ENCODE measurements around the gene GPR87. TPM values are rescaled to one million over a fixed set of nuclear protein-coding genes. Genes with fewer than 3 reads are reported as not detected.
A peak's percentile ranks its signal among the peaks of the same experiment; 100 is the strongest.

GPR87 gene
- polyA plus RNA-seq, 3 donors = 0.15 TPM; not detected in 2

DNA sequence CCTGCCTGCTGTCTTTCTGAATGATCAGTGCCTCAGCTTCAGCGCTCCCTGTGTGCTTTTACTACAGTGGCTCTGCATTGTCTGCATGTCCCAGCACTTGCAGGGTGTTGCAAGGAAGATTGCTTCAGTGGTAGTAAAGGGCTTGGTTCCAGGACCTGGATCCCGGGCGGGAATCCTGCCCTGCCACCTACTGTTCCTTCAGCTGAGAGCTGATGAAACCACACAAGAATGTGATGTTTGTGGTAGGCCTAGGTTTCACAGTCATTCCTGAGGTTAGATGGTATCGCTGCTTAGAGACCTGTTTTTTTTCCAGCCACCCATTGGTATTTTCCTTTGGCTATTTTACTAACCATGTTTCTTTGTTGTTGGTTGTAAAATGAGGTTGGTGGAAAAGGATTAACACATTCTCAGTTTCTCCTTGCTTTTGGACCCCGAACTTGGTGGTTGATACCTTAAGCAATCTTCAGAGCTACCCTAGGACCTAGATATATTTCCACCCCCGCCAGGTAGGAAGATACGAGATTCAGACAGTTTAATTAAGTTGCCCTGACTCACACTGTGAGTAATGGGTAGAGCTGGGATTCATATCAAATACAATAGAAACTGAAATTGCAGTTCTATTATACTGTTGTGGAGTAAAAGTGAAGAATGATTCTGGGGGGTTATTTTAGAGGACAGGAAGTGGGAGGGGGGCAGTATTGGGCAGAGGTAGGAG lies 11.4 kb downstream of the GPR87 start:
- Histone ChIP-seq H3K27ac (ENCODE audit: low read depth in 1 of 2, low read length in 2 of 2) (no peak overlapping the region), H3K4me2 (replicated peaks; ENCODE audit: extremely low read depth, low read length, poor library complexity, severe bottlenecking) (no peak overlapping the region), H3K79me2 (ENCODE audit: insufficient read depth, low read length) (no peaks in the 10 kb centered on the region), H3K27me3 (ENCODE audit: control insufficient read depth in 2 of 2, insufficient read depth in 2 of 2, low read length in 2 of 2) (no peaks in the 10 kb centered on the region), H4K20me1 (ENCODE audit: insufficient read depth, low read length) (no peaks in the 10 kb centered on the region), H3K9me3 (replicated peaks in 1 of 2; ENCODE audit: control insufficient read depth in 1 of 2, insufficient read depth in 1 of 2, low read length in 2 of 2) (no peaks in the 10 kb centered on the region), H3K4me3 (replicated peaks in 1 of 3; ENCODE audit: low read depth in 2 of 3, low read length in 3 of 3) (no peak overlapping the region), H3K9ac (ENCODE audit: insufficient read depth, low read length, poor library complexity, severe bottlenecking) (no peak overlapping the region), H3K36me3 (replicated peaks in 1 of 2; ENCODE audit: control insufficient read depth in 1 of 2, insufficient read depth in 2 of 2, low read length in 2 of 2) (no peaks in the 10 kb centered on the region), H3K4me1 (ENCODE audit: control insufficient read depth in 1 of 2, insufficient read depth in 2 of 2, low read length in 2 of 2) (no peaks in the 10 kb centered on the region), H2AFZ (ENCODE audit: insufficient read depth, low read depth, low read length, poor library complexity, severe bottlenecking) (no peak overlapping the region)
- TF ChIP-seq, protein P1, sequence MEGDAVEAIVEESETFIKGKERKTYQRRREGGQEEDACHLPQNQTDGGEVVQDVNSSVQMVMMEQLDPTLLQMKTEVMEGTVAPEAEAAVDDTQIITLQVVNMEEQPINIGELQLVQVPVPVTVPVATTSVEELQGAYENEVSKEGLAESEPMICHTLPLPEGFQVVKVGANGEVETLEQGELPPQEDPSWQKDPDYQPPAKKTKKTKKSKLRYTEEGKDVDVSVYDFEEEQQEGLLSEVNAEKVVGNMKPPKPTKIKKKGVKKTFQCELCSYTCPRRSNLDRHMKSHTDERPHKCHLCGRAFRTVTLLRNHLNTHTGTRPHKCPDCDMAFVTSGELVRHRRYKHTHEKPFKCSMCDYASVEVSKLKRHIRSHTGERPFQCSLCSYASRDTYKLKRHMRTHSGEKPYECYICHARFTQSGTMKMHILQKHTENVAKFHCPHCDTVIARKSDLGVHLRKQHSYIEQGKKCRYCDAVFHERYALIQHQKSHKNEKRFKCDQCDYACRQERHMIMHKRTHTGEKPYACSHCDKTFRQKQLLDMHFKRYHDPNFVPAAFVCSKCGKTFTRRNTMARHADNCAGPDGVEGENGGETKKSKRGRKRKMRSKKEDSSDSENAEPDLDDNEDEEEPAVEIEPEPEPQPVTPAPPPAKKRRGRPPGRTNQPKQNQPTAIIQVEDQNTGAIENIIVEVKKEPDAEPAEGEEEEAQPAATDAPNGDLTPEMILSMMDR (IDR thresholded peaks at IDR 0.05) = no peak
- intact Hi-C loops (cut with micrococcal nuclease) = no loop called here
- Mint-ChIP-seq H3K27ac (no peak overlapping the region), H3K4me3 (no peak overlapping the region), H3K9me3 (no peaks in the 10 kb centered on the region), H3K36me3 (no peaks in the 10 kb centered on the region), H3K27me3 (ENCODE audit: low read depth in 3 of 3) (no peaks in the 10 kb centered on the region), H3K4me1 (peaks cover 14% of the 10 kb centered on the region)
- DNase-seq = no peak
- no CpG with 5 or more reads among the region's 7 CpGs for WGBS (ENCODE audit: insufficient coverage)

DNA sequence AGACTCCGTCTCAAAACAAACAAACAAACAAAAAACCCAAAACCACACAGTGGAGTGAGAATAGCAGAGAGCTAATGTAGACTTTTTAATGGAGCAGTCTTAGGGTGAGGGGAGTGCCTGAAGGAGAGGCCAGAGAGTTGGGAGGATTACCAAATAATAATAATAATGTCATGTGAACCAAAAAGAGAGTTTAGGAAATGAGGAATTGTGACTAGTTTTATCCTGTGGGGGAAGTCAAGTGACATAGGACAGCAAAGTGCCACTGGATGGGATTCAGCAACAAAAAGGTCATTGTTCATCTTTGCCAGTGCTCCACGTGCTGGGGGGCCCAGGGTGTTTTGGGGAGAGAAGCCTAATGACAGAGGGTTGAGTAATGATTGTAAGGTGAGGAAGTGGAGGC lies 12.9 kb downstream of the GPR87 start:
- WGBS (ENCODE audit: insufficient coverage) = 67% methylated on average over 1 of the region's 2 CpGs
- H3K79me2 ChIP-seq (ENCODE audit: insufficient read depth, low read length) = no peaks in the 10 kb centered on the region
- intact Hi-C loops (cut with micrococcal nuclease) = no loop called here

More for the DNA sequence above, 12.9 kb downstream of the GPR87 start:
- Histone ChIP-seq H3K9me3 (replicated peaks in 1 of 2; ENCODE audit: control insufficient read depth in 1 of 2, insufficient read depth in 1 of 2, low read length in 2 of 2) (no peaks in the 10 kb centered on the region), H3K9ac (ENCODE audit: insufficient read depth, low read length, poor library complexity, severe bottlenecking) (no peak overlapping the region), H3K27ac (ENCODE audit: low read depth in 1 of 2, low read length in 2 of 2) (no peak overlapping the region), H3K4me2 (replicated peaks; ENCODE audit: extremely low read depth, low read length, poor library complexity, severe bottlenecking) (no peak overlapping the region), H3K4me1 (ENCODE audit: control insufficient read depth in 1 of 2, insufficient read depth in 2 of 2, low read length in 2 of 2) (no peaks in the 10 kb centered on the region), H3K4me3 (replicated peaks in 1 of 3; ENCODE audit: low read depth in 2 of 3, low read length in 3 of 3) (no peak overlapping the region), H3K36me3 (replicated peaks in 1 of 2; ENCODE audit: control insufficient read depth in 1 of 2, insufficient read depth in 2 of 2, low read length in 2 of 2) (no peaks in the 10 kb centered on the region), H4K20me1 (ENCODE audit: insufficient read depth, low read length) (no peaks in the 10 kb centered on the region), H2AFZ (ENCODE audit: insufficient read depth, low read depth, low read length, poor library complexity, severe bottlenecking) (no peak overlapping the region), H3K27me3 (ENCODE audit: control insufficient read depth in 2 of 2, insufficient read depth in 2 of 2, low read length in 2 of 2) (no peaks in the 10 kb centered on the region)
- Mint-ChIP-seq H3K36me3 (no peaks in the 10 kb centered on the region), H3K4me3 (no peak overlapping the region), H3K4me1 (peaks cover 14% of the 10 kb centered on the region), H3K9me3 (no peaks in the 10 kb centered on the region), H3K27ac (peak overlapping the region in 3 of 7 donors; percentile 12 to 26 (median 25)), H3K27me3 (ENCODE audit: low read depth in 3 of 3) (no peaks in the 10 kb centered on the region)
- TF ChIP-seq, protein P1 (IDR thresholded peaks at IDR 0.05) = no peak
- DNase-seq = no peak
